ENCODE measurements around the gene CFAP210. TPM values are rescaled to one million over a fixed set of nuclear protein-coding genes. Genes with fewer than 3 reads are reported as not detected.
"Not testable (repeated sequence)": the region's sequence is repeated elsewhere in the genome, so short reads cannot be mapped to it uniquely, and the experiment has no call there.

CFAP210 gene
- total RNA-seq, 1 experiment from 2014 or later, result 0.20 TPM

GRCh38 chr2:169713331-169713730 is 19.1 kb upstream of the CFAP210 start:
- no peak for DNase-seq (ENCODE audit: extremely low read depth, low read depth)

DNA sequence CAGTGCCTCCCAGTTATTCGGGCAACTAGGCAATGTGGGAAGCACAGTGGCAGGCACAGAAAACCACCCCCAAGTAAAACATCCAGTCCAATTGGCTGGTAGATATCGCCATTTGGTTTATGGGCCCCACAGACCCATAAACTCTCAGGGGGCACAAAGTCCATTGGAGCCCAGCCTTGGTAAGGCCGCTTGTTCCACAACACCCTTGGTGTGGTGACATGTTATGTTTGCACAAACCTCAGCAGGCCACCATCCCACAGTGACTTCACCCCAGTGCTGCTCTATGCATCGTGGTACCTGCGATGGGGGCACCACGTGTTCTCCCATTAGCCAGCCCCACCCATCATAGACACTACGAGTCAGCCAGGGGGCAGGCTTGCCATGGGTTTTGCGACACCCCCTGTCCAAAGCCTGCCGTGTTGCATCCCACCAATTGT is 18.6 kb upstream of the CFAP210 start:
- no peak for DNase-seq (ENCODE audit: extremely low read depth, low read depth)

DNA sequence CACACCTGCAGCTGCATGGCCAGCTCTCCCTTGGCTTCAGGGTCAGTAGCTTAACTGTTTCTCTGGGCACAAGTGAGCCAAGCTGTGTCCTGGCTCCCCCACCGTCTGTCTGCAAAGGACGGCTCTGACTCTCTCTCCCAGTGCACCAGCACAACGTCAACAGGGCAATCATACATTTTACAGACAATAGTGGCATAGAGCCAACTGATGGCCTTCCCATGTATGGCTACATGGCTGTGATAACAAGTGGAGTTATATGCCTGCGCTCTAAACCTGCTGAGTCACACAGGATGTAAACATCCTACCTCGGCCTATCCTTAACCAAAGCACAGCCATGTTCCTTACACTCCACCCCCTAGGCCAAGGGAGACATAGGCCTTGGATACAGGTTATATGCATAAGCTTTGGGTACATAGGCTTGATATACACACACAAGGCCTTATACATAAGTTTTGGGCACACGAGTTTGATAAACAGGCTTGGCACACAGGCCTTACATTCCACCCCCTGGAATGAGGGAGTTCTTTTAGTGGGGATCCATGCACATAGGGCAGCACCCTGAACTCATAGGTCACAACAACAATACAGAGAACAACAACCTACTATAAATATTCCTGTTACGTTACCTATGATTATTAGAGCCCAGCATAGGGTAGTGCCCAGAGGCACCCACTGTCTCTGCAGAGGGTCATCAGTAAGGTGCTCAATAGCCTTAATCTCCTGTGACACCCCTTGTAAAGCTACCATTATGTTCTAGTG is 17.7 kb upstream of the CFAP210 start:
- DNase-seq (ENCODE audit: extremely low read depth, low read depth), result no peak

- no peak for DNase-seq (ENCODE audit: extremely low read depth, low read depth)
Measured at GRCh38 chr2:169709981-169710380, 15.8 kb upstream of the CFAP210 start.

- no peak for DNase-seq (ENCODE audit: extremely low read depth, low read depth)
Measured at GRCh38 chr2:169709331-169709730, 15.1 kb upstream of the CFAP210 start.

GRCh38 chr2:169707626-169708025 is 13.4 kb upstream of the CFAP210 start:
- DNase-seq (ENCODE audit: extremely low read depth, low read depth), result no peak

GRCh38 chr2:169705927-169706326 is 11.7 kb upstream of the CFAP210 start:
- no peak for DNase-seq (ENCODE audit: extremely low read depth, low read depth)

- no peak for DNase-seq (ENCODE audit: extremely low read depth, low read depth)
Measured at GRCh38 chr2:169704160-169704708, 10.0 kb upstream of the CFAP210 start.

GRCh38 chr2:169702996-169703395 is 8.8 kb upstream of the CFAP210 start:
- no peak for DNase-seq (ENCODE audit: extremely low read depth, low read depth)

- not testable (repeated sequence) for DNase-seq (ENCODE audit: extremely low read depth, low read depth)
Measured at GRCh38 chr2:169699173-169699572, 5.0 kb upstream of the CFAP210 start.

GRCh38 chr2:169696381-169696780 is 2.2 kb upstream of the CFAP210 start:
- no peak for DNase-seq (ENCODE audit: extremely low read depth, low read depth)

DNA sequence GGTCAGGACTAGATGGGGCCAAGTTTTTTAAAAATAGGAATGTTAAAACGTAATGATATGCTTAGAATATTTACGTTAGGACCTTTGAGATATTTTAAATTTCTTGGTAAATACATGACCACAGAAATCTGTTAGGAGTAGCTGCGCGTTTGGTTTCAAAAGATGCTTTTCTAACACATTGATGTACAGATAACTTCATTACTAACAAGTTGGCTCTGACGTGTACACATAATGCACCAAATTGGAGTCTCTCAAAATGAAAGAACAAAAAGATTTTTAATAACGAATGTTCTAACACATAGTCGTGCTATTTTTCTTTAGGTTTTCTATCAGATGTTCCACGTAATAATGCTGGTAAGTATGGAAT is 672 bp upstream of the CFAP210 start:
- DNase-seq (ENCODE audit: extremely low read depth, low read depth), result no peak

- DNase-seq (ENCODE audit: extremely low read depth, low read depth), result no peak
Measured at GRCh38 chr2:169693360-169693759, 845 bp downstream of the CFAP210 start.

- no peak for DNase-seq (ENCODE audit: extremely low read depth, low read depth)
Measured at GRCh38 chr2:169692718-169693117, 1.5 kb downstream of the CFAP210 start.

- no peak for DNase-seq (ENCODE audit: extremely low read depth, low read depth)
Measured at GRCh38 chr2:169690958-169691357, 3.2 kb downstream of the CFAP210 start.

DNA sequence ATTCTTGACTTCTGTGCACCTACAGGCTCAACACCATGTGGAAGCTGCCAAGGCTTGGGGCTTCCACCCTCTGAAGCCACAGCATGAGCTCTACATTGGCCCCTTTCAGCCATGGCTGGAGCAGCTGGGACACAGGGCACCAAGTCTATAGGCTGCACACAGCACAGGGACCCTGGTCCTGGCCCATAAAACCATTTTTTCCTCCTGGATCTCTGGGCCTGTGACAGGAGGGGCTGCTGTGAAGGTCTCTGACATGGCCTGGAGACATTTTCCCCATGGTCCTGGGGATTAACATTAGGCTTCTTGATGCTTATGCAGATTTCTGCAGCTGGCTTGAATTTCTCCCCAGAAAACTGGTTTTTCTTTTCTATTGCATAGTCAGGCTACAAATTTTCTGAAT is 6.3 kb downstream of the CFAP210 start:
- not testable (repeated sequence) for DNase-seq (ENCODE audit: extremely low read depth, low read depth)

DNA sequence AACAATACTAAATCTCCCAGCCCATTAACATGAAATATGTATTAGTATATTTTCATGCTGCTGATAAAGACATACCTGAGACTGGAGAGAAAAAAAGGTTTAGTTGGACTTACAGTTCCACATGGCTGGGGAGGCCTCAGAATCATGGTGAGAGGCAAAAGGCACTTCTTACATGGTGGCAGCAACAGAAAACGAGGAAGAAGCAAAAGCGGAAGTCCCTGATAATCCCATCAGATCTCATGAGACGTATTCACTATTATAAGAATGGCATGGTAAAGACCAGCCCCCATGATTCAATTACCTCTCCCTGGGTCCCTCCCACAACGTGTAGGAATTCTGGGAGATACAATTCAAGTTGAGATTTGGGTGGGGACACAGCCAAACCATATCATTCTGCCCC is 7.4 kb downstream of the CFAP210 start:
- not testable (repeated sequence) for DNase-seq (ENCODE audit: extremely low read depth, low read depth)

GRCh38 chr2:169684712-169685111 is 9.5 kb downstream of the CFAP210 start:
- not testable (repeated sequence) for DNase-seq (ENCODE audit: extremely low read depth, low read depth)

DNA sequence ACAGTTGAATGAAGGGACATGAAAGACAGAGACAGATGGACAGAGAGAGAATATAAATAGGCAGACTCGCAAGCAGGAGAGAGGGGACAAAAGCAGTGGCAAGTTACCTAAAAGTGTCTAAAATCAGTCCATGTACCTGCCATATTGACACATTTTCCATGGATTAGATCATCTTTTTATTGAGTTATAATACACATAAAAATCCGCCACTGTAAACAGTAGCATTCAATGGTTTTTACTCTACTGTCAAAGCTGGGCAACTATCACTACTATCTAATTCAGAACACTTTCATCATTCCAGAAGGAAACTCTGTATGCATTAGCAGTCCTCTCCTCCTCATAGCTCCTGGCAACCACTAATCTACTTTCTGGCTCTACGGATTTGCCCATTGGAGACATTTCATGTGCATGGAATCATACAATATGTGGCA is 10.1 kb downstream of the CFAP210 start:
- no peak for DNase-seq (ENCODE audit: extremely low read depth, low read depth)

DNA sequence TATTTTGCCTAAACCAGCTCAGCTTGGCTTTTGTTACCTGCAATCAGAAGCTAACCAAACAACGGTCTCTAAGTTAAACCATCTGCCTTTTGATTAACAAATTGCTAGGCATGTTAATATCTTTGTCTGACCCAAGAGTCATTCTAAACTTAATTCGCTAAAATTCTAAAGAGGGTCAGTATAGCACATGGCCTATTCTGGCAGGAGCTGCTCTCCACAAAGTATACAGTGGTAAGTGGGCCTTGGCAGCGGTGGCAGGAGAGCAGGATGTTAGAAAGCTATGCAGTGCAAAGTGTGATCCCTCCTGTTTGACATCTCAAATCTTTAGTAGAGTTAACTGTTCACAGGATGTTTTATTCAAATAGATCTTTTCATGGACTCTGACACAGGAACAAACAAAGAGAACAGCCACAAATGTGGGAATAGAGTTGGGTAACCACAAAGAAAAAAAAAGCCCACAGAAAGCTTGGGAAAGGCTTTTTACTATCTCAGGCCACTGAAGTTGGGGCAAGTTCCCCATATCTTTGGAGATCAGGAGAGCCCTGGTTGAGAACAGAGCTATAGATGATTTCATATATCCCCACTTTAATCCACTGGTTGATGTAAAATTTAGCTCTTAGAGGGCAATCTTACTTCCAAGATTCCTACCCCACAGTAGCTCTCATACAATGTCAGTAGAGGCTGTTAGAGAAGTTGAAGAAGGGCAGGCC is 10.6 kb downstream of the CFAP210 start:
- DNase-seq (ENCODE audit: extremely low read depth, low read depth), result no peak

GRCh38 chr2:169683054-169683424 is 11.2 kb downstream of the CFAP210 start:
- no peak for DNase-seq (ENCODE audit: extremely low read depth, low read depth)

DNA sequence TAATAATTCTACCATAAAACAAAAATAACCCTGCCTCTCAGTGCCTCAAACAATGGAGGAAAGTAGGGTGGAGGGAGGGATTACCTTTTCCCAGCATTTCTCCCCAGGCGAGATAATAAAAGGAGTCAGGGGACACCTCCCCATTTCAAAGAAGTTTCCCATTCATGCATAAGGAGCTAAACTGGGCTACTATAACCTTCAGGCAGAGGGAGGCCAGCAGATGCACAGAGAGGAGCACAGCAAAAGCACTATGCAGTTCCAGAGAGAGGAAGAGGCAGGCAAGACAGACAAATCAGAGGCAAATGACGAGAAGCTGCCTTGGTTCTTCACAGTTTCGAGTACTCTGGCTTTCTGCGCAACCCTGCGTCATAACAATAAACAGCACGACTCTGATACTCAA is 17.4 kb downstream of the CFAP210 start:
- DNase-seq (ENCODE audit: extremely low read depth, low read depth), result no peak
